Kidney epithelial cell (primary cell): ENCODE measurements around the gene UROD. TPM values are rescaled to one million over a fixed set of nuclear protein-coding genes. Genes with fewer than 3 reads are reported as not detected.
A peak's percentile ranks its signal among the peaks of the same experiment; 100 is the strongest.
"Not testable (repeated sequence)": the region's sequence is repeated elsewhere in the genome, so short reads cannot be mapped to it uniquely, and the experiment has no call there.

ENCODE experiments used
- DNase-seq: peaks from one replicate; pipeline ENCODE4 v3.0.0-alpha.2; 2010; ENCODE audit warnings: low read depth
- H3K27me3 ChIP-seq: 2 replicates; pipeline ENCODE4 v1.6.0; 2011; ENCODE audit warnings: low read length; ENCODE audit not compliant: control insufficient read depth, insufficient read depth
- H3K36me3 ChIP-seq: 2 replicates; pipeline ENCODE4 v1.5.1; 2011; ENCODE audit warnings: low read length; ENCODE audit not compliant: control insufficient read depth, insufficient read depth
- H3K4me3 ChIP-seq: 2 replicates; pipeline ENCODE4 v1.5.1; 2011; ENCODE audit warnings: low read depth, mild to moderate bottlenecking, control low read depth, low read length
- CTCF ChIP-seq: IDR thresholded peaks from 2 replicates; pipeline ENCODE4 v1.5.1; 2011; ENCODE audit warnings: mild to moderate bottlenecking, moderate library complexity, low read length, control low read depth, inconsistent platforms; ENCODE audit not compliant: insufficient read depth, poor library complexity, severe bottlenecking
- total RNA-seq: library from RNA; depleted of rRNA; stranded (reverse); fragments of >200 nt; gene quantifications from 2 replicates; pipeline ENCODE4 v1.2.3, GENCODE V29; 2015

UROD gene
- total RNA-seq, result 92.8 and 113 TPM in 2 replicates

- Histone ChIP-seq H3K27me3 (no peaks in the 10 kb centered on the region), H3K36me3 (peaks cover 2% of the 10 kb centered on the region), H3K4me3 (peak within 1 kb of the TSS; percentile 80)
- TF ChIP-seq CTCF, result no peak
- DNase-seq, result peak; percentile 85
These were observed at the start of gene UROD for GRCh38 chr1:45011837-45012638. TSS of gene UROD (plus strand) at chr1:45012254. CDS start at chr1:45012266, 12 bp downstream.

GRCh38 chr1:44962729-44963128, 49.3 kb upstream of the UROD start:
- Histone ChIP-seq H3K36me3 (no peaks in the 10 kb centered on the region), H3K27me3 (no peaks in the 10 kb centered on the region), H3K4me3 (no peak overlapping the region)
- TF ChIP-seq CTCF, result no peak
- DNase-seq, result no peak

GRCh38 chr1:44964396-44964795, 47.7 kb upstream of the UROD start:
- TF ChIP-seq CTCF, result no peak
- Histone ChIP-seq H3K4me3 (no peak overlapping the region), H3K27me3 (no peaks in the 10 kb centered on the region), H3K36me3 (no peaks in the 10 kb centered on the region)
- DNase-seq, result no peak

- no peak for DNase-seq
- no peak for TF ChIP-seq CTCF
- Histone ChIP-seq H3K36me3 (no peaks in the 10 kb centered on the region), H3K4me3 (no peak overlapping the region), H3K27me3 (no peaks in the 10 kb centered on the region)
These were observed 41.7 kb upstream of the UROD start for GRCh38 chr1:44970317-44970716.

GRCh38 chr1:44973645-44974044, 38.4 kb upstream of the UROD start:
- TF ChIP-seq CTCF, result no peak
- DNase-seq, result no peak
- Histone ChIP-seq H3K4me3 (no peak overlapping the region), H3K36me3 (no peaks in the 10 kb centered on the region), H3K27me3 (no peaks in the 10 kb centered on the region)

GRCh38 chr1:44976252-44976651, 35.8 kb upstream of the UROD start:
- no peak for DNase-seq
- H3K27me3 ChIP-seq, result no peaks in the 10 kb centered on the region
- H3K36me3 ChIP-seq, result peaks cover 1% of the 10 kb centered on the region
- no peak overlapping the region for H3K4me3 ChIP-seq
- TF ChIP-seq CTCF, result no peak

GRCh38 chr1:44977372-44977771, 34.7 kb upstream of the UROD start:
- not testable (repeated sequence) for H3K36me3 ChIP-seq, DNase-seq, H3K27me3 ChIP-seq, H3K4me3 ChIP-seq
